GM19395 (cell line): ENCODE results near the gene ALDH1A2.

ENCODE experiments used
- ATAC-seq: cut with Tn5 transposase; IDR thresholded peaks from one replicate; pipeline ENCODE4 v1.9.1; 2021; ENCODE audit warnings: mild to moderate bottlenecking, moderate library complexity; ENCODE audit not compliant: unreplicated experiment

The ALDH1A2 gene

GRCh38 chr15:57947282-57947681, 118.2 kb downstream of the ALDH1A2 start:
- no peak for ATAC-seq

DNA sequence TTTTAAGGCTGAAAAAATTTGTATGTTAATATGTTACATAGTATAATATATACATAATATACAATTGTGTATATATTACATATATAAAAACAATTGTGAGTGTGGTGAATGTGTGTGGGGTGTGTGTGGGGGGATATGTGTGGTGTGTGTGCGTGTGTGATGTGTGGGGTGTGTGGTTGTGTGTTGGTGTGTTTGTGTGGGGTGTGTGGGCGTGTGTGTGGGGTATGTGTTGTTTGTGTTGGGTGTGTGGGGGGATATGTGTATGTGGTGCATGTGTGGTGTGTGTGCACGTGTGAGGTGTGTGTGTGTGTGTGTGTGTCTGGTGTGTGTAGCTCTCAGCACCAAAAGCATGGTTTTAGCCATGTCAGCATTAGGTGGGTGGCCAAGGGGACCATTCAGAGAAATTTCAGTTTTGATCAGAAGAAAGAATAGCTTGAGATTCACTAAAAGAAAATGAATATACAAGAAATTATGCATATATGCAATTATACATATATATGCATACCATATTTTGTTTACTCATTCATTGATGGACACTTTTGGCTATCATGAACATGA, 118.9 kb downstream of the ALDH1A2 start:
- no peak for ATAC-seq

DNA sequence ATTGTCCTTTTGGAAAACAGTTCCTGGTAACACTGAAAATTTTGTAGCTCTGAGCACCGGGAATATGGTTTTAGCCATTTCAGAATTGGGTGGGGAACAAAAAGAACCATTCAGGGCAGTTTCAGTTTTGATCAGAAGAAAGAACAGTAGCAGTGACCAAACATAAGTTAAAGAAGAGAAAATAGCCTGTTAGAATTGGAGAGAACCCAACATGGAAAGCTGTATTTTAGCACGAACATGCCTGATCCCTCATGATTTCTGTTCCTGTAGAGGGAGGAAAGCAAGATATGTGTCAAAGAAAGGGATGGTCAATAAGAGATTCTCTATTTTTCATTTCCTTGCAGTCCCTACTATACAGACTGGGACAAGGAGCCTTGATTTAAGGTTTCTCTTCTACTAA, 119.9 kb downstream of the ALDH1A2 start:
- no peak for ATAC-seq

GRCh38 chr15:57943754-57944420, 121.6 kb downstream of the ALDH1A2 start:
- no peak for ATAC-seq

- no peak for ATAC-seq
Observed at GRCh38 chr15:57943171-57943570, 122.3 kb downstream of the ALDH1A2 start.

GRCh38 chr15:57941816-57942215, 123.7 kb downstream of the ALDH1A2 start:
- no peak for ATAC-seq

GRCh38 chr15:57932348-57932747, 133.2 kb downstream of the ALDH1A2 start:
- no peak for ATAC-seq

DNA sequence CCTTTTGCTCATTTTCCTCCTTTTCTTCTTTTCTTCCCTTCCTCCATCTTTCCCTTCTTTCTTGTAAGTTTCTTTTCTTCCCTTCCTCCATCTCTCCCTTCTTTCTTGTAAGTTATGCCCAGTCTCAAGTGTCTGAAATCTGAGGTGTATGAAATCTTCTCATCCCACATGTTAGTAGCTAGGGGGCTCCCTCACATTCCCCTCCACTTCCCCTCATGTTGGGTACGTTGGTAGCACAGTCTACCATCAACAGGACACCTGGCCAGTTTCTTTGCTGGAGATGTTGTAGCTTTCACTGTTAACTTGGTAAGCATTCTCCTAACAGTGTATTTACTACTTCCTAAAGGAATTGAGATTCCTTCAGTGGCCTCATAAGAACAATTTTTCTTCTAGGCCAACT, 133.9 kb downstream of the ALDH1A2 start:
- no peak for ATAC-seq

DNA sequence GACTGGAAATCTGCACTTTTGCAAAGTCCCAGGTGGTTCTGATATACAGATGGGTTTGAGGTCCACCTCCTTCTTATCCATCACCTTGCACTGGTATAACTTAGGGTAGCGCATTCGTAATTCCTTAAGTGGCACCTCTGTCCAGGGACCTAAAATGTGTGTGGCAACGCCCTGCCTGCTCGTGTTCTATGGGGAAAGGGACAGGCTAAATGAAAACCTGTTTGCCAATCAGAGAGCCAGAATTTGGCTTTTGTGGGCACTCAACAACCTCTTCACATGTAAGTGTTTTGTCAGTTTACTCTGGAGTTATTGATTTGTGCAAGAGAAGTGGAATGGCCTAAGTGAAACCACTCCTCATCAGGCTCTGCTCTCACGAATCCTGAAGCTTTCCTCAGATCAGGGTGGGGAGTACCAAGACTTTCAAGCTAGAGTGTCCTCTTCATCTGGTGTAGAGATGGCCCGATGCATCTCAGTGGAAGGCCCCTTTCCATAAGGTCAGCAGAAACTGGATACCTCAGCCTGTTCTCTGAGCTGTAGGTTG, 138.3 kb downstream of the ALDH1A2 start:
- ATAC-seq, result no peak

DNA sequence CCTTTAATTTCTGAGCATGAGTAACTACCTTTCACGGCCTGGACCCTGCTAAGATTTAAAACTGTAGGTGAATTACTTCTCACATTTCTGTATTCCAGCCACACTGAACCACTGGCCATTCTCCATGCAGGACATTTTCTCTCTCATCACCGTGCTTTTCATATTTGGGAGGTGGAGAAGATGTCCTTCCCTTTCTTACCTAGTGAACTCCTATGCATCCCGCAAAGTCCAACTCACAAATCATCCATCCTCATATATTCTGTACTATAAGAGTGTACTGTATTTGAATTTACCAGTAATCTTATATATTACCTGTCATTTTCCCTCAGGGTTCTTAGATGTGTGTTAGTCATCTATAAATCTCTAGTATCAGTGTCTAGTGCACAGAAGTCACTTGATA, 139.9 kb downstream of the ALDH1A2 start:
- ATAC-seq, result no peak

DNA sequence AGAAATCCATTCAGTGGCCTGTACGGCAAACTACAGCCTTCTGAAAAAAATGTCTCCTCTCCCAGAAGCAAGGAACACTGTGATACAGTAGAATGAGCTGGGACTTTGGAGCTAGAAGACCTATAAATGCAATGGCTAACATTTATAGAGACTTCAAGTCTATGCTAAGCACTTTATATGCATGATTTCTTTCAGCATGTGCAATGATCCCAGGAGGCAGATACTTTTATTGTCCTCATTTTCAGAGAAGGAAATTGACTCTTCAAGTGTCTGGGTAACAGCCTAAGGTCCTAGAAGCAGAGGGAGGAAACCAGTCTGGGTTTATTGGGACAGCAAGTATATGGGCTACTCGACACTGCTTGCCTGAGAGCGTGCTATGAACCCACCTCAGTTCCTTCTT, 140.9 kb downstream of the ALDH1A2 start:
- ATAC-seq, result no peak

DNA sequence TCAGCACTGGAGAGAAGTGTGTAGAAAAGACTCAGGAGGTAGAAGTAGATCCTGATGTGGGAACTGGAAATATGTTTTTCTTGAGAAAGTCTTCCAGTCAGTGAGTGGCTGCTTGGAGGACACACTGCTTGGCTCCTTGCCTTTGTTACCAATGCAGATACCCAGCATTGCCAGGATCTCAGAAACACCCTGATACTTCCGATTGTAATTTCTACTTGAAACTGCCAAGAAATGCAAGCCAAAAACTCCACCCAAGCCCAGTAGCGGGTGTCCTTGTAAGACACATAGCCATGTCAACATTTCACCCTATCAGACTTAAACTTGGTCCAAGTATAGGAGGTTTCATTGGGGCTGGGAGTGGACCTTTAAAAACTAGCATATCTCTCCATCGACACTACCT, 141.8 kb downstream of the ALDH1A2 start:
- no peak for ATAC-seq

DNA sequence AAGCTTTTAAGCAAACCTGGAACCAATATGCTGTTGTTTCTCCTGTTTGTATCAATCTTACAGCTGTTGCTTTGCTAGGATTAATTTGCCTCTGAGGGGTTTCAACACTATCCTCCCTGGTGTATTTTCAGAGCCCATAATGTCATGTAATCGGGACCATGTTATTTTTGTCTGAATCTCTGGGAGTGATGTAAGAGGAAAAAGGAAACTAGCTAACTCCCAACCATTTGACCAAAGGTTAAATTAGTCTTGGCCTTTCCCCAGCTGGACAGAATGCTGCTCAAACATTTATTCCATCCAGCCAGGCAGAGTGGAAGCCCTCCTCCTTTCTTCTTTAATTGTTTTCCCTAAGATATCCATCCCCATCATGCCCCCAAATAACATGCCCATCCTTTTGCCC, 142.2 kb downstream of the ALDH1A2 start:
- ATAC-seq, result no peak

DNA sequence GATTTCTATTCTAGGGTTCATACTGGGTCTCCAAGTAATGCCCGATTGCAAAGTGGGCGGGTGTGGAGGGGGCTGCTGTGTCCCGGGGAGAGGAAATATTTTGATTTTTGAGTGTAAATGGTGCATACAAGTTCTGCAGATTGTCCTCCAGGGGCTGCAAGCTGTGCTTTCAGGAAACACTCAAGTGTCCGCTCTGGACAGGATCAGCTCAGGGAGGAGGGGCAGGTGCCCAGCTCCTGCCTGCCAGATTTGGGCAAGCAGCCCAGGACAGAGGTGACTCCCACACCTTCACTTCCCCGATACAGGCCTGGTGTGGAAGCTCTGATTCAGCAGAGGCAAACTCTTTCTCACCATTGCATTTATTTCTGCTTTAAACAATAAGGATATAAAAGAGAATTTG, 142.7 kb downstream of the ALDH1A2 start:
- no peak for ATAC-seq

DNA sequence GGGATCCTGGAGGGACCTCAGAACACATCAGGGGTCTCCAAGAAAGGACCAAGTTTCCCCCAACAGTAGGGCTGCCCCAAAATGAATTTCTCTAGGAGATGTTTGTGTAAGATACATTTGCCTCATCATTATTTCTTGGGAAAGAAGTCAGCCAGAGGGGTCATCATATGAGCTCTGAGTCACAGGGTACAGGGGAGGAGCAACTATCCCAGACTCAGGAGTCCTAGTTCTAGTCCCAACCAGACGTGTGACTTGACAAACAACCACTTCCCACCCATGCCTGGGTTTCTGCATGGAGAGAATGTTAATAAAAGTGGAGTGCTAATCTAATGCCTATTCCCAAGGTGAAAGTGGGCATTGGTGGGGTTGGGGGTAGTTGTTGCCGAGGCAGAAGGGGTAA, 144.1 kb downstream of the ALDH1A2 start:
- ATAC-seq, result no peak

GRCh38 chr15:57920911-57921310, 144.6 kb downstream of the ALDH1A2 start:
- ATAC-seq, result no peak

- ATAC-seq, result no peak
Observed at GRCh38 chr15:57919754-57920153, 145.8 kb downstream of the ALDH1A2 start.

- no peak for ATAC-seq
Observed at GRCh38 chr15:57917998-57918397, 147.5 kb downstream of the ALDH1A2 start.

- no peak for ATAC-seq
Observed at GRCh38 chr15:57916695-57917094, 148.8 kb downstream of the ALDH1A2 start.

DNA sequence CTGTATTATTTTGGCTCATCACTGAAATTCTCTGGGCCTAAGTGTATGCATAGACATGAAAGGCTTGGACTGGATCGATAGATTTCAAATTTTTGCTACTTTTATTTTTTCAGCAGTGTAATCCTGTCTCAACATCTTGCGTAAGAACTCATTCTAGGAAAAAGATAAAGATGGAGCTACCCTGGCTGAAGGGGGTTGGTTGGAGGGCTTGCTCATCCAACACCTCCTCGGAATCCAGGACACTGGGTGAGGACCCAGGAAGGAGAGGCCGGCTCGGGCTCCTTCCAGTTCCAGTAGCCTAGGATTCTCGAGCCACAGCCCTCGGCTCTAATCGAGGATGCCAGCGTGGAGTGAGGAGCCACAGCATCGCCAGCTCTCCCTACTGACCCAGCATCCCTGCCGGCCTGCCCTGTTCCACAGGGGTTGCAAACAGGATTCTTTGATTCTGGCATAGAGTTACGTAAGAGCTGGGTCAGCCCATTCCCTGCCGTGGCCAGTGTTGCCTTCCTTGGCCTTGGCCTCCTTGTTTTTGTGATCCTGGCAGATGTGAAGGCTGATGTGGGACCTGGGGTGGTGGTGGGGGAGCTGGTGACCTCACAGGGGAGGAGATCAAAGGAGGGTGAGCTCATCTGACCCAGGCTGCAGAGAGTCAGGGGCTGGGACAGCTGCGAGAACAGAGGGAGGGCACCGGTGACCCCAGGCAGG, 149.5 kb downstream of the ALDH1A2 start:
- ATAC-seq, result no peak

DNA sequence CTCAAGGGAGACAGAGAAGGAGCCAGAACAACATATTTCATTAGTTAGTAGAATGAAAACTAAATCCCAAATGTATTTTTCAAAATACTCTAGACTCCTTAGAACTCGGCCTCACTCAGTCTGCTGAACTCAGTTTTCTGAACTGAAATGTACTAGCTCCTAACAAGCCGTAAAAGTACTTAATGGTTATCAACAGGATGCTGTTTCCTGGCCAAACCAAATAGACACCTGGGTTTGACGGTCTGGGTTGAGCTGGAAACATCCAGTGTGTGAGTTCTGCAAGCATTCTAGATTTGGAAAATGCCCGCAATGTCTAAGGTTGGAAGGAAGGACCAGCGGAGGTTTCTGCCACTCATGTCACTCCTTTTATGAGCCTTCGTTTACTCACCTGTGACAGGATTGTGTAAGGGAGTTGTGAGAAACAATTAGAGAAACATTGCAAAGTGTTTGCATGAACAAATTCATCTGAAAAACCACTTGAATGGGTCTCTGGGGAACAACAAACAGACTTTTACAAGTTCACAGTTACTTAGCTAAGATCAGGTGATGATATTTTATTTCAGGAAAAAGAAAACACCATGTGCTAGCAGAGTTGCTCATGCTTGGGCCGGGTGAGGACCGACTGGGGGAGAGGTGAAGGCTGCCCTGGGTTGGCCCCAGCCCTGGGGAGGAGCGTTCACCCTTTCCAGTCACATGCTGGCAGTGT, 151.0 kb downstream of the ALDH1A2 start:
- ATAC-seq, result no peak

- no peak for ATAC-seq
Observed at GRCh38 chr15:57911247-57911646, 154.3 kb downstream of the ALDH1A2 start.
